NCI-H2196 (cell line): ENCODE data around the gene RCOR1.
A peak's percentile ranks its signal among the peaks of the same experiment; 100 is the strongest.

ENCODE experiments used
- DNase-seq: peaks from one replicate; lab custom pipeline; 2025; ENCODE audit not compliant: unreplicated experiment; lab: John Stamatoyannopoulos, UW

Gene RCOR1

GRCh38 chr14:102708494-102708893 is 116.0 kb downstream of the RCOR1 start:
- DNase-seq: no peak

GRCh38 chr14:102711207-102711606 is 118.8 kb downstream of the RCOR1 start:
- DNase-seq: no peak

GRCh38 chr14:102711946-102712345 is 119.5 kb downstream of the RCOR1 start:
- no peak for DNase-seq

GRCh38 chr14:102717276-102717675 is 124.8 kb downstream of the RCOR1 start:
- no peak for DNase-seq

GRCh38 chr14:102722646-102723045 is 130.2 kb downstream of the RCOR1 start:
- DNase-seq: no peak

- no peak for DNase-seq
These were observed 131.2 kb downstream of the RCOR1 start for GRCh38 chr14:102723650-102724049.

GRCh38 chr14:102726191-102726949 is 133.9 kb downstream of the RCOR1 start:
- peak; percentile 26 for DNase-seq

GRCh38 chr14:102727336-102728095 is 135.1 kb downstream of the RCOR1 start:
- DNase-seq: no peak

GRCh38 chr14:102728501-102728900 is 136.1 kb downstream of the RCOR1 start:
- DNase-seq: no peak

GRCh38 chr14:102729268-102729667 is 136.8 kb downstream of the RCOR1 start:
- no peak for DNase-seq

GRCh38 chr14:102729825-102730224 is 137.4 kb downstream of the RCOR1 start:
- DNase-seq: no peak

- no peak for DNase-seq
These were observed 138.8 kb downstream of the RCOR1 start for GRCh38 chr14:102731101-102731870.

GRCh38 chr14:102731871-102732800 is 139.7 kb downstream of the RCOR1 start:
- peak; percentile 1 for DNase-seq

GRCh38 chr14:102732924-102733323 is 140.5 kb downstream of the RCOR1 start:
- DNase-seq: no peak

GRCh38 chr14:102733326-102733725 is 140.9 kb downstream of the RCOR1 start:
- no peak for DNase-seq

- DNase-seq: no peak
These were observed 142.0 kb downstream of the RCOR1 start for GRCh38 chr14:102734436-102734835.

- DNase-seq: no peak
These were observed 144.5 kb downstream of the RCOR1 start for GRCh38 chr14:102736956-102737355.

- DNase-seq: no peak
These were observed 145.2 kb downstream of the RCOR1 start for GRCh38 chr14:102737402-102738372.
